Right lobe of liver (tissue), 4 donors: Measurements from ENCODE around the gene TRPC3.

Source experiments
- CTCF ChIP-seq, 4 donors: fragments of 200-600 bp in 3 of 4; fragments of 450-650 bp in 1 of 4; IDR thresholded peaks; one replicate each; pipeline versions ENCODE4 v1.5.1 to v1.8.0; 2016 to 2022; ENCODE audit warnings: antibody characterized with exemption in 4 of 4, mild to moderate bottlenecking in 2 of 4
- POLR2A ChIP-seq: fragments of 450-650 bp; IDR thresholded peaks from one replicate; pipeline ENCODE4 v1.6.1; 2017; ENCODE audit warnings: antibody characterized with exemption, mild to moderate bottlenecking
- donor health status: DM: no; HTN: no; CAD: no.
- donor health status: DM: no; HTN: no; CAD: no.
- donor health status: DM: no; HTN: yes; CAD: no.

- TF ChIP-seq CTCF (IDR thresholded peaks at IDR 0.05): no peak
- TF ChIP-seq POLR2A: no peak
Measured at GRCh38 chr4:121860121-121860520, 91.7 kb downstream of the TRPC3 start.
